HUES6 (cell line): ENCODE results near the gene ATG7.
"Not testable (repeated sequence)": the region's sequence is repeated elsewhere in the genome, so short reads cannot be mapped to it uniquely, and the experiment has no call there.

Experiments
- H3K27ac ChIP-seq: 2 replicates; pipeline ENCODE4 v1.7.0; 2013; ENCODE audit warnings: low read depth, mild to moderate bottlenecking, low read length, inconsistent platforms
- H3K27me3 ChIP-seq: 2 replicates; pipeline ENCODE4 v1.6.1; 2013; ENCODE audit warnings: low read length; ENCODE audit not compliant: control insufficient read depth, insufficient read depth
- H3K36me3 ChIP-seq: 2 replicates; pipeline ENCODE4 v1.6.1; 2013; ENCODE audit warnings: low read length; ENCODE audit not compliant: control insufficient read depth, insufficient read depth
- H3K4me1 ChIP-seq: 2 replicates; pipeline ENCODE4 v1.6.1; 2013; ENCODE audit warnings: low read length; ENCODE audit not compliant: control insufficient read depth, insufficient read depth
- H3K4me3 ChIP-seq: 2 replicates; pipeline ENCODE4 v1.5.1; 2013; ENCODE audit warnings: low read depth, low read length
- H3K9ac ChIP-seq: one replicate; pipeline ENCODE4 v1.6.1; 2013; ENCODE audit warnings: mild to moderate bottlenecking, low read length
- H3K9me3 ChIP-seq: 2 replicates; pipeline ENCODE4 v1.6.1; 2013; ENCODE audit warnings: low read depth, low read length; ENCODE audit not compliant: control insufficient read depth, insufficient read depth

The ATG7 gene

GRCh38 chr3:11450015-11450414 lies 177.8 kb downstream of the ATG7 start:
- no peak overlapping the region for H3K27ac ChIP-seq
- H3K36me3 ChIP-seq, result no peaks in the 10 kb centered on the region
- H3K27me3 ChIP-seq, result no peaks in the 10 kb centered on the region
- no peaks in the 10 kb centered on the region for H3K9me3 ChIP-seq
- H3K4me1 ChIP-seq, result peaks cover 8% of the 10 kb centered on the region; the same call in 1 of the 2 replicates
- H3K9ac ChIP-seq, result no peak overlapping the region
- no peak overlapping the region for H3K4me3 ChIP-seq

DNA sequence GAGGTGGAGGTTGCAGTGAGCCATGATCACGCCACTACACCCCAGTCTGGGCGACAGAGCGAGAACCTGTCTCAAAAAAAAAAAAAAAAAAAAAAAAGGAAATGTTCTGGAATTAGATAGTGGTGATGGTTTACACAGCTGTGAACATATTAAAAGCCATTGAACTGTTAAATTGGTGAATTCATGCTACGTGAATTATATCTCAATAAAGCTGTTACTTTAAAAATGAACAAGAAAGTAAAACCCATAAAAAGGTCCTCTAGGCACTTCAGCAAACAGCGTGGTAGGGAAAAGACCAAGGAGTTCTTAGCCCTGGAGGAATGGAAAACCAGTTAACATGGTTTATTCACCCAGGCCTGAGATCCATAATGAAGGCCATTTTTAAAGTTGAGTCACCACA lies 180.1 kb downstream of the ATG7 start:
- no peaks in the 10 kb centered on the region for H3K27me3 ChIP-seq
- H3K9me3 ChIP-seq, result no peaks in the 10 kb centered on the region
- H3K4me3 ChIP-seq, result no peak overlapping the region
- no peak overlapping the region for H3K27ac ChIP-seq
- H3K36me3 ChIP-seq, result no peaks in the 10 kb centered on the region
- no peak overlapping the region for H3K9ac ChIP-seq
- peaks cover 8% of the 10 kb centered on the region; the same call in 1 of the 2 replicates for H3K4me1 ChIP-seq

DNA sequence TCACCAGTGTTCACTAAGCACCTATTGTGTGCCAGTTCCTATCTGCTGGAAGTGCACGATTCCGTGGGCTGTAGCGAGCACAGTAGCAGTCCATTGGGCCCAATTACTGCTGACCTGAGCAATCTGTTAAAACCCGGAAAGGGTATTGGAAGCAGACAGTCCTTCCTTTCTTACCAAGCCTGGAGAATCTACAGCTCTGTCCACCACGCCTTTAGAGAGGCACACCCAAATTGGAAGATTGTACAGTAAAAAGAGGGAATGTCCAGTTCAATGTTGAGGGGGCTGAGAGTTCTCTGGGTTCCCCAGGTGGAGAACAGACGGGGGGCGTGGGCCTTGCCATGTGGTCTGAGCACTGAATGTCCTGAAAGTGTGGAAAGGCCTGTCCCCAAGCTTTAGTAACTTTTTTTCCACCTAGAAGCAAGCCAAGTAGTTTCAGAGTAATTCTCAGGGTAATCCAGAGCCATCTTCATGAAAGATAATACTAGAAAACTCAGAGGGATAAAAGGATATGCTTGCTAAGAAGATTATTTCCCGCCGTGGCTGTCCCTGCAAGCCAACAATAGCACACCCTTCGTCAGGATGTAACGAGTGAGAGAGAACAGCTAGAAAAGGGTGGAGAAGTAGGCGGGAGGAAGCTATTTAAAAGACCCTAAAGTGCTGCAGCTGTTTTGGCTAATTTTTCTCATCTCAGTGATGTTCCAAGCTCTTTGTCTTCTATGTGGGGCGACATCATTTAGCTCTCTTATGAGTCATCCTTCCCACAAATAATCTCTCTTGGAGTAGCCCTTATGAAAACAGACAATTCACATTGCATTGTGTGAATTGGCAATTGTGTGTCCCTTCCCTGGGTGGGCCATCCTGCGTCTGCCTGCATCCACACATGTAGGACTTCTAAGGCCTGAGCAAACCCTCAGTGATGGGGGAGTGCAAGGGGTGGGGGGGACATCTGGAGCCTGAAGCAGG lies 181.0 kb downstream of the ATG7 start:
- Histone ChIP-seq H3K9me3 (no peaks in the 10 kb centered on the region), H3K36me3 (no peaks in the 10 kb centered on the region), H3K4me3 (no peak overlapping the region), H3K27me3 (no peaks in the 10 kb centered on the region), H3K27ac (no peak overlapping the region; the same call in 1 of the 2 replicates), H3K9ac (no peak overlapping the region), H3K4me1 (peaks cover 8% of the 10 kb centered on the region; the same call in 1 of the 2 replicates)

GRCh38 chr3:11455956-11456355 lies 183.8 kb downstream of the ATG7 start:
- Histone ChIP-seq H3K27ac (no peak overlapping the region), H3K4me1 (peaks cover 8% of the 10 kb centered on the region; the same call in 1 of the 2 replicates), H3K4me3 (no peak overlapping the region), H3K27me3 (no peaks in the 10 kb centered on the region), H3K36me3 (no peaks in the 10 kb centered on the region), H3K9ac (no peak overlapping the region), H3K9me3 (no peaks in the 10 kb centered on the region)

DNA sequence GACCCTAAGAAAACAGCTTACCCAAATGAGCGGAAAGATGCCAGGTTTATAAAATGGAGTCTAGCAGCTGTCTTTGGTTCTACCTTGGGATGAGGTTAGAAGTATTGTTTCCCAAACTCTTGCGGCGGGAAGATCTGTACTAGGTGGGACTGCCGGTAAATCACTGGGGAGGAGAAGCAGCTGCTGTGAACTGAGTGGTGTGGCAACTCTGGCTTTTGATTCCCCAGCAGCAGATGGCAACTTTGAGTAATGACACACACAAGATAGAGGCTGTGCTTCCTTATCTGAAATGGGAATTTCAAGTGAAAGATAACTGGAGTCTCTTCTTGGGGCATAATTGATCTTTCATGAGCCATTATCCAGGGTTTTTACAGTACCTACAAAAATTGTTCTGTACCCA lies 184.9 kb downstream of the ATG7 start:
- Histone ChIP-seq H3K4me1 (peaks cover 9% of the 10 kb centered on the region; the same call in 1 of the 2 replicates), H3K4me3 (no peak overlapping the region), H3K36me3 (no peaks in the 10 kb centered on the region), H3K27me3 (no peaks in the 10 kb centered on the region), H3K27ac (no peak overlapping the region), H3K9me3 (no peaks in the 10 kb centered on the region), H3K9ac (no peak overlapping the region)

DNA sequence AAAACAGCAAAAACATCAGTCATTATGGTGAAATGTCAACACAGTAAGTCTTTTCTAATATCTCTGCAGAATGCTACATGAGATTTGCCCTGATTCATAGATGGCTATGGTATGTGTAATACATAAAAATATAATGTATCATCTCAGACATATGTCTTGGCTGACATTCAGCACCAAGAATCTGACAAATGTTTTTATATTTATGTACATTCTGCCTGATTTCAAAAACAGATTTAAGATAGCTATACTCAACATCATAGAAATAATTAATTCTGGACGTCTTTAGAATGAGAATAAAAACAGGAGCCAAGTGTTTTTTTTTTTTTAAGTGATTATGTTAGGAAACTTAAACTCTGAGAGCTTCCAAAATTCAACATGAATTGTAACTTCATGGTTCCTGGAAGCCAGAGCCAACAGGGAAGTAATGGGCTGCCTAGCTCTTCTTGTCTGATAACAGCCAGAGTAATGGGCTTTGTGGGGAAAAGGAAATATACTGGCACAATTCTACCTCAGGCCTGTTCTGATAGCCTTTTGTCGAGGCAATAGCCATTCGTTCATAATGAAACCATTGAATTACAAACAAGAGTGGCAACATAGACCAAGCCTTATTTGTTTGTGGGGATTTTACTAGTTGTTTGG lies 187.1 kb downstream of the ATG7 start:
- no peaks in the 10 kb centered on the region for H3K9me3 ChIP-seq
- no peak overlapping the region for H3K27ac ChIP-seq
- H3K36me3 ChIP-seq, result no peaks in the 10 kb centered on the region
- H3K4me3 ChIP-seq, result no peak overlapping the region
- 0 out of 2 replicates have a peak, but pooled peaks cover 5% of the 10 kb centered on the region for H3K4me1 ChIP-seq
- no peaks in the 10 kb centered on the region for H3K27me3 ChIP-seq
- no peak overlapping the region for H3K9ac ChIP-seq

DNA sequence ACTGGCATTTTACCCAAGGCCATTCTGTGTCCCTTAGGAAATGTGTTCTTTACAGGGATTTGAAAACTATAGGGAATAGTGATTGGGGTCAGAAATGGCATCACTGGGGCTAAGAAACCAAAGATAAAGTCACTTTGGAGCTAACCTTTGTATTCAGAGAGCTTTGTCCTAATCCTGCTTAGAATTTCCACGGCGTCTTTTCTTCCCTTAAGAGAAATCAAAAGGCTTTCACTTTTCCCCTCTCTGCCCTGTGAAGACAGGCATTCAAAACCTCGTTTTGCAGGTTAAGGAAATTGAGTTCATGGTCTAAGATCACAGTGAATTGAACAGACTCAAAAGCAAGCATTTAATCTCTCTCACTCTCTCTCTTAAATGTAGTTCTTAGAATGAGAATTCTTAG lies 189.0 kb downstream of the ATG7 start:
- H3K27ac ChIP-seq, result no peak overlapping the region
- no peaks in the 10 kb centered on the region for H3K36me3 ChIP-seq
- no peak overlapping the region for H3K9ac ChIP-seq
- H3K9me3 ChIP-seq, result no peaks in the 10 kb centered on the region
- no peaks in the 10 kb centered on the region for H3K27me3 ChIP-seq
- no peak overlapping the region for H3K4me3 ChIP-seq
- 0 out of 2 replicates have a peak, but pooled peaks cover 5% of the 10 kb centered on the region for H3K4me1 ChIP-seq

DNA sequence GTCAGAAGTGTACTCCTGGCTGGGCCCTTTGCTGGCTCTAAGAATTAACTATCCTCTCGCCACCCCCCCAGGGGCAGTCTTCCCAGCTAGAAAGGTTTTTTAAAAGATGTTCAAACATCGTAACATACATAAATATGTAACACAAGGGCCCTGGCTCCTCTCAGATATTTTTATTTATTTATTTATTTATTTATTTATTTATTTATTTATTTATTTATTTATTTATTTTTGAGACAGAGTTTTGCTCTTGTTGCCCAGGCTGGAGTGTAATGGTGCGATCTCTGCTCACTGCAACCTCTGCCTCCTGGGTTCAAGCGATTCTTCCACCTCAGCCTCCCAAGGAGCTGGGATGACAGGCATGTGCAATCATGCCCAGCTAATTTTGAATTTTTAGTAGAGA lies 190.5 kb downstream of the ATG7 start:
- H3K9ac ChIP-seq, H3K27ac ChIP-seq, H3K36me3 ChIP-seq, H3K4me3 ChIP-seq, H3K27me3 ChIP-seq, H3K9me3 ChIP-seq, H3K4me1 ChIP-seq: not testable (repeated sequence)

- Histone ChIP-seq H3K9me3 (no peaks in the 10 kb centered on the region), H3K4me1 (0 out of 2 replicates have a peak, but pooled peaks cover 5% of the 10 kb centered on the region), H3K27me3 (no peaks in the 10 kb centered on the region), H3K27ac (no peak overlapping the region), H3K9ac (no peak overlapping the region), H3K4me3 (no peak overlapping the region), H3K36me3 (no peaks in the 10 kb centered on the region)
These were observed 191.4 kb downstream of the ATG7 start for GRCh38 chr3:11463591-11463990.

- Histone ChIP-seq H3K4me1 (0 out of 2 replicates have a peak, but pooled peaks cover 5% of the 10 kb centered on the region), H3K27me3 (no peaks in the 10 kb centered on the region), H3K9ac (no peak overlapping the region), H3K9me3 (no peaks in the 10 kb centered on the region), H3K36me3 (no peaks in the 10 kb centered on the region), H3K27ac (no peak overlapping the region), H3K4me3 (no peak overlapping the region)
These were observed 192.2 kb downstream of the ATG7 start for GRCh38 chr3:11464356-11464755.
